ENCODE data around the gene HK2.
"Not testable (repeated sequence)": the region's sequence is repeated elsewhere in the genome, so short reads cannot be mapped to it uniquely, and the experiment has no call there.

Gene HK2

GRCh38 chr2:74834792-74835755 lies 1.1 kb downstream of the HK2 start:
- DNase-seq = peak; percentile 26

- DNase-seq = no peak
These were observed 2.1 kb downstream of the HK2 start for GRCh38 chr2:74835831-74836674.

DNA sequence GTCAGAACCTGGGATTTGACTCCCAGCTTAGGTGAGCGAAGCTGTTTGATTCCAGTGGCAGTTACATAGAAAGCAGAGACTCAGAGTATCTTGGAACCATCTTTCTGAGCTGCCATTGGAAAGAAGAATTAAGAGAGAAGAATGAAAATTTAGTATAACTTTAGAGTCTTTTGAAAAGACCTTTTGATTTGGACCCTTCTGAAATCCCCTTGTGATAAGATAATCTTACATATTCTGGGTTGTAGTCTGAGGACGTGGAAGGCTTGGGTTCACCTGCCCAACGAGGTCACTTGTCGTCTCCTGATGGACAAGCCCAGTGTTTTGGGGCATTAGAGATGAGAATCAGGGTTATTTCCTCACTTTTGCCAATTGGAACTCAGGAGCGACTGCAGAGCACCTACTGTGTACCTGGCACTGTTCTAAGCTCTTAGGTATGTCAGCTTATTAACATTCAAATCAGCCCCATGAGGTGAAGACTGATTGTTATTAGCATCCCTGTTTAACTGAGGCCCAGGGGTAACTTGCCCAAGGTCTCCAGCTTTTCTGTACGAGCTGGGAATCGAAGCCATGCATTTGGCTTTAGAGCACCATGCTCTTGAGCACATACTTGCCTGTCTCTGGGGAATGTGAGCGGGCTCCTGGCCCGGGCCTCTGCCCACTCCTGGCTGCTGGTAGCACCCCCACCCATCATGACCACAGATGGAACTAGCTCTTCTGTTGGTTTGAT lies 2.9 kb downstream of the HK2 start:
- no peak for DNase-seq

- DNase-seq = no peak
These were observed 7.7 kb downstream of the HK2 start for GRCh38 chr2:74841641-74842040.

DNA sequence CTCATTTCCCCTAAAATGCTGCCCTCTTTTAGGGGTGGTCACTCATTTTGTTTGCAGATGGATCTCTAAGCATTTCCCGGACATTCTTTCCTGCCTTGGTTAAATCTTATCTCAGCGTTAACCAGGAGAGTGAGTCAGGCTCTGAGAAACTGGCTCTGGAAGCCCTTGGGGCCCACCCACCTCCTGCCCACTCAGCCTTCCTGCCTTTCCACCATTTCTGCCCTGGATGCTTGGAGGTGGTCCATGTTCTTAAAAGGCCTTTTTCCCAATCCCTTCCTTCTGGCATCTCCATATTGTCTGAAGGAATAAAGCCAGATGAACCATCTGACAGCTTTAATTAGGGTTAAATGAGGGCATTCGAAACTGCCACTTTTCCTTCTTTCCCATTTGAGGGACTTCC lies 9.5 kb downstream of the HK2 start:
- DNase-seq = no peak

- DNase-seq = no peak
These were observed 10.0 kb downstream of the HK2 start for GRCh38 chr2:74843899-74844298.

GRCh38 chr2:74844752-74845151 lies 10.8 kb downstream of the HK2 start:
- DNase-seq = no peak

DNA sequence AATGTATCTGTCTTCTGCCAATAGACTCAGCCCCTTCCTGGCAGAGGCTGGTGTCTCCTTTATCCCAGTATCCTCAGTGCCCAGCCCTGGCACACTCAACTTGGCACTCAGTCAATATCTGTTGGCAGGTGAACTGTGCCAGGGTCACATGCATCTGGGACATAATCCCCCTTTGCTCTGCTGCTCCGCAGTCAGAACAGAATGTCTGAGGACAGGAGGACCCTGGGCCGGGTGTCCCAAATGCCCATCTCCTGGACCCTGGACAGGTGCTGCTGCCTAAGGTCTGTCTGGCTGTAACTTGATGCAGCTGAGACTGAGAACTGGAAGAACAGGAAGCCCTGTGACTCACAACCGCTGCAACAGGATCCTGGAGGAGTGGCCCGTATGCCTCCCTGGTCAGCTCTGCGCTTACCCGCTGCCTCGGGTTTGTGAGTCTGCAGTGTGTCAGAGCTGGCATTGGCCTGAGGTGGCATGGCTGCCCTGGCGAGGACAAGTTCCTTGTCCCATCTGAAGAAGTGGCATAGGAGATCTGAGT lies 11.4 kb downstream of the HK2 start:
- DNase-seq = no peak

- DNase-seq = no peak
These were observed 12.1 kb downstream of the HK2 start for GRCh38 chr2:74845991-74846390.

GRCh38 chr2:74846481-74846880 lies 12.6 kb downstream of the HK2 start:
- no peak for DNase-seq

GRCh38 chr2:74847070-74847858 lies 13.3 kb downstream of the HK2 start:
- no peak for DNase-seq

- DNase-seq = no peak
These were observed 15.4 kb downstream of the HK2 start for GRCh38 chr2:74849228-74849892.

DNA sequence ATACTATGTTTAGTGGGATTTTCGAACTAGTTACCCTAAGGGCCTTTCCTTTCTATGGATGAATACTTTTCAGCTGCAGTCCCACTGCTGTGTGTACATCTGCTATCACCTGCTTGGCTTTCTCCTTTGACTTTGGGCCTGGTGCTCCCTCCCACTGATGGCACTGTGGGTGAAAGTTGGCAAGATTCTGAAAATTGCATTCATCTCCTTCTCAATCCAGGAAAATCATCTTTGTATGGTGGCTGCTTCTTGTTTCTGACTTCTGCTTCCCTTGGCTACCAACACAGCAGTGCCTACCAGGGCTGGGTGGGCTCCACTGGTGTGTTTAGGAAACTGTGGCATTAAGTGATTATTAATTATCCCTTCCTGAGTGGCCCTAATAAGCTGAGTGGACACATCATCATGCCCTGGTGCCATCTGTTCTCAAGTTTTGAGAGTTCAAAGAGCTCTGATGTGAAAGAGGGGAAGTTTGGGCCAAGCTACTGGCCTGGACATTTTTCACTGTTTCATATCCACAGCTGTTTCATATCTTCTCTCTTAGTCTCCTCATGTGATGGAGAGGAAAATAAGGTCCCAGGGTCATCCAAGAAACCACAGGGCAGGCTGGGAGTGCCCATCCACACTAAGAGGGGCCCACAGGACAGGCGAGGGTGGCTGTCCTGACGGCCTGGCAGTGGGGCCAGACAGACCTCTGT lies 16.7 kb downstream of the HK2 start:
- no peak for DNase-seq

- no peak for DNase-seq
These were observed 17.3 kb downstream of the HK2 start for GRCh38 chr2:74851191-74851566.

GRCh38 chr2:74853360-74853759 lies 19.4 kb downstream of the HK2 start:
- not testable (repeated sequence) for DNase-seq

DNA sequence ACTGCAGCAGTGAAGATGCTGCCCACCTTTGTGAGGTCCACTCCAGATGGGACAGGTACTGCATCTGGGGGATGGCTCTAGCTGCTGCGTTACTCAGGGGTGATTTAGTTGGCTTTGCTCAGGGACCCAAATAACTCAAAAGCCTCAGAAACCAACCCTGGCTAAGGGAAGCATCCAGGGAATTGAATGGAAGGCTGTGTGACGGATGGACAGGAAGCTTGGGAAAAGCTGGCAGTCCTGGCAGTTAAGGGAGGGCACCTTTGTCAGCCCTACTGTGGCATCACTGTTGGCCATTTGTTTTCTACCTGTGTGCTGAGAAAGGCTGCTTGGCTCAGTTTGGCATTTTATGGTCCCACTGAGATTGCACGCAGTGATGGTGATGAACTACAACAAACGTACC lies 20.5 kb downstream of the HK2 start:
- no peak for DNase-seq

DNA sequence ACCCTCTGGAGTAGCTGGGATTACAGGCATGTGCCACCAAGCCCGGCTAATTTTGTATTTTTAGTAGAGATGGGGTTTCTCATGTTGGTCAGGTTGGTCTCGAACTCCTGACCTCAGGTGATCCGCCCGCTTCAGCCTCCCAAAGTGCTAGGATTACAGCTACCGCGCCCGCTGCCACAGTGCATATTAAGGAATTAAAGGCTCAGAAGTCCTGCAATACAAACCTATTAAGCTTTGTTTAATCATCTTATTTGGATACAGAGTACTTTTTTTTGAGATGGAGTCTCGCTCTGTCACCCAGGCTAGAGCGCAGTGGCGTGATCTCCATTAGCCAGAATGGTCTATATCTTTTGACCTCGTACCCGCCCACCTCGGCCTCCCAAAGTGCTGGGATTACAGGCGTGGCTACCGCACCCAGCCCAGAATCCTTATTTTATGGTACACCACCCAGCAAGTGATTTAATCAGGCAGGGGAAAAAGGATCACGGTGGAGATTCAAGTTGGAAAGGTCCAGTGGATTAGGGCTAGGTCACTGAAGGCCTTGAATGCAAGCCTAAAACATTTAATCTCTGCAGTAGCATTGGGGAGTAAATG lies 21.3 kb downstream of the HK2 start:
- not testable (repeated sequence) for DNase-seq

GRCh38 chr2:74856004-74856578 lies 22.2 kb downstream of the HK2 start:
- no peak for DNase-seq

GRCh38 chr2:74856599-74856998 lies 22.7 kb downstream of the HK2 start:
- DNase-seq = no peak

DNA sequence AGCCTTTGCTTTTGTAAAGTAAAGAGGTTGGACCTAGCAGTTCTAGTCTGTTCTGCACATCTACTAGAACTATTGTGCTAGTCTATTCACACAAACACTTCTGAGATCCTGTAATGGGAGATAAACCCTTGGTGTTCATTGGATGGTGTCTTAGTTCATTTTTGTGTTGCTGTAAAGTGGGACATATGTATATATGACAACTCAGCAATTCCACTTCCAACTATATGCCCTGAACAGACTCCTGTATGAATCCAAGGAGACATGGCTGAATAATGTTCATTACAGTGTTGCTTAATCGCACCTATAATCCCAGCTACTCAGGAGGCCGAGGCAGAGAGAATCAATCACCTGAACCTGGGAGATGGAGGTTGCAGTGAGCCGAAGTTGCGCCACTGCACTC lies 23.3 kb downstream of the HK2 start:
- no peak for DNase-seq

Measured in activated gamma-delta T cell (primary cell).